HG03108 (cell line): ENCODE measurements around the gene PRKN.

Experiments
- ATAC-seq: cut with Tn5 transposase; IDR thresholded peaks from one replicate; pipeline ENCODE4 v1.9.1; 2021; ENCODE audit warnings: moderate library complexity; ENCODE audit not compliant: unreplicated experiment

Gene PRKN

DNA sequence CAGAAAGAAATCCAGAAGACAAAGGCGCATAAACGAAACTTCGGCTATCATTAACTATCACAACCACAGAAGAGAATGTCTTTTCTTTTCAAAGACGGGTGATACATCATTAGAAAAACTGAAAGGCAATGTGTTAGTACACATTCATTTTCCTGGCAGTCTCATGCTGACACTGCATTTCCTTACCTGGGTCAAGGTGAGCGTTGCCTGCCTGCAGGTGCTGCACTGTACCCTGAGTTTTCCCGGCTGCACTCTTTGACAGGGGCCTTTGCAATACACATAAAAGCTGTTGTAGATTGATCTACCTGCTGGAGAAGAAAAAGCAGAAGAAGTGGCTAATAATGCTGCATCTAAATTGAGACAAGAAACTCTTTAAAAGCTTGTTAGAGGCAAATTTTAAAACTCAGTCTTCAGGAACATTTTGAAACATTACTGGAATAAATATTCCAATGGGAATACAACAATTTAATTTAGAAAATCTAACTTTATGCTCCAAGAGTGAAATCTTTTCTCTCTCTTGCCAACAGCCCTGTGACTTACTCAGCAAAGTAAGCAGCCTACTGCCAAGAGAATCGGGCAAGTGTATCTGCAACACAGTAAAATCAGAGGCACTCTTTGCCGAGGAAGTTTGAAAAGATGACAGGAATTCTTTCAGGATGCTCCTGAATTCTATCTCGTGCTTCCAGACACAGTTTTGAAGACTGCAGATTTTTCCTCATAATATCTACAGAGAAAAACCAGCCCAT lies 526.4 kb downstream of the PRKN start:
- no peak for ATAC-seq

DNA sequence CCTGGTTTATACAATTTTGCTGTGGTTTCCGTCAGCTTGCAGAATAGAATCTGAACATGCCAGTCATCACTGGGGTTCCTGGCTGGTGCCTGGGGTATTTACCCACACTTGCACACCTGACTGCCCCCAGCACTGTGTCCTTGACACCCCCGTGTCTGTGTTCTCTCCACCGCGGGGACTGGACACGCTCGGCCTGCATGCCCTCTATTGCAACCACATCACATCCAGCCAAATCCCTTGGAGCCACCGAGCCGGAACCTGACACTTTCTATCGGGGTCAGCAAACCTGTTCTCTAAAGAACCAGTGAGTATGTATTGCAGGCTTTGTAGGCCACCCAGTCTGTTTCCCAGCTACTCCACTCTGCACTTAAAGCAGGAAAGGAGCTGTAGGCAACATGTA lies 527.5 kb downstream of the PRKN start:
- ATAC-seq, result no peak

DNA sequence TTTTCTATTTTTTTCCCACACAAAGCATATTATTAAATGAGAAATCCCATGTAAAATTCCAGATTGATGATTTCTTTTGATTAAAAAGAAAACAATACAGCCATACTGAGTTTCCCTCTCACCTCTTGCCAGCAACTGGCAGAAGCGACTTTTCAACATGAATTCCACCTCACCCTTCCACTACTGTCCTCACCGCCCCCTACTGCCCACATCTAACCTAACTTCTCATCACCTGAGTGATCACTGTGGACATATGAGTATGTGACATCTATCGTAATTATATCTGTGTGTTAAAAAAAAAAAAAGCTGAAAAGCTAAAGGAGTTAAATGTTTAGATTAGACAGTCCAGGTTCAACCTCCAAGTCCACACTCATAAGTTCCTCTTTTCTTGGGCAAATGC lies 528.6 kb downstream of the PRKN start:
- no peak for ATAC-seq

DNA sequence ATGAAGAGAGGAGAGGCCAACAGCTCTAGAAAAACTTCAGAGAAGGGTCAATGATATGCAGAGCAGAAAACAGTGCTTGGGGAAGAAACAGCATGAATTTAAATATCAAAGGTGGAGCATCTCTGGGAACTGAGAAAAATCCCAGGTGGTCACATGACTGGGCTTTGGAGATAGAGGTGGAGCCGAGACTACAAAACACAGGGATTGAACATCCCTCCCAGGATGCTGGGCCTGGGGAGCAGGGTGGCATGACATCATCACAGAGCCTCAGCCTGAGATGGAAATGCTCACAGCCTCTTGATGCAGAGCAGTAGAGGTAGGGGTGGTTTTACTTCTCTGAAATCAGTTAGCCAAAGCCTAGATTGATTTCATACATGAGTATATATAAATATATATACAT lies 529.5 kb downstream of the PRKN start:
- no peak for ATAC-seq

DNA sequence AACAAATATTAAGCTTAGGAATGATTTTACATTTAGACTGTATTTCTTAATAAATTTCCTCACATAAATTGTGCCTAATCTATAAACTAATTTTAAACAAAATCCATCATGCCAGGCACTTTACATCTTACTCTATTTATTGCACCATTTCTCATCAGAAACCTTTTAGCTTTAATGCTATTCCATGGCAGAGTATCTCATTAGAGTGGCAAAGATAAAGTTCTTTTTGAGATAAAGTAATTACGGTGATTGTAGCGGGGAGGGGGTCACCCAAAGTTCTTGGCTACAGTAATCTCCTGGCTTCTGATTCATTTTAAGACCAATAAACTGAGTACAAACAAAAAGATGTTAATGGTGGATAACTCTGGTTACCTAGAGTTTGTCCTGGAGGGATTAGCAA lies 532.1 kb downstream of the PRKN start:
- ATAC-seq, result no peak

DNA sequence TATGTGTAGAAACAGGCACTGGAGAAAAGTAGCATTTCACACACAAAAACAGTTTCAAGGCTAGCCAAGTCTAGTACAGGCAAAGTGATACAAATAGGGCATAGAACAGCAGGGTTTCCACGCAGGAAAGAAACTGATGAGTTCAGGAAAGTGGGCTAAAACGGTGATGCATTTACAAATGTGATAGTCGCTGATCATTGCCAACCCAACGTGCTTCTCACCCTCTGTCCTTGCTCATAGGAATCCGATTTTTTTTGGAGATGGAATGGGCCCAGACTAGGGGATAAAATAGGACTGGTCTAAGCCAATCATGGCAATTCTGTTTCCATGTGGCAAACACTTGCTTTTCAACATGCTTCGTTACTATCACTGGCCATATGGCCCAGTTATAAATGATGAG lies 536.6 kb downstream of the PRKN start:
- no peak for ATAC-seq

DNA sequence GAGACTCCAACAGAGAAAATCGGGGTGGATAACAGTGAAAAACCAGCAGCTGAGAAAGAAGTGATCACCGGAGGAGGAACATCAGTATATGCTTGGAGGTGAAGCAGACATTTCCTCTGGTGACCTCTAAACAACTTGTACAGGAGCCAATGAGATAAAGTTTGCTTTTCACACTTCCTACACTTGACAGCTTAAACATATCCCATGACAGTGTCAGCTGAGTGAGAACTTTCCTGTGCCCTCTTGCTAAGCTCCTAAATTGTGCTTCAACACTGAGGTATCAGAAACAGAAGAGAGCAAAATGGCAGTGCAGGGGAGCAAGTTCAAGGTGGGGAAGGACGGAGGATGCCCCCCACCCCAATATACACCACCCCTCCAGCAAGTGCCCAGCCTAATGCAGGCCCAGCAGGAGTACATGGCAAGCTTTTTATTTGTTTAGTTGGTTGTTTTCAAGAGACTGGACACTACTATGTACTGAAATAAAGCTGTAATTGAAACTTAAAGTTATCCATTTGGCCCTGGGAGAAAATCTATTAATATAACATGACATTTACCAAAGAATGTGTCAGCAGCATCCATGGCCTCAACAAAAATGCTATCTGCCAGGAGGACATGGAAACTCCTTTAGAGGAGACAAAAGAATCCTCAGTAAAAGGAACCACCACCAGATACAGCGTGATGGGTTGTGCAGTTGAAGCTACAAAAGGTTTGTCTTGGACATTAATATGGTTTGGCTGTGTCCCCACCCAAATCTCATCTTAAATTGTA lies 540.2 kb downstream of the PRKN start:
- no peak for ATAC-seq

DNA sequence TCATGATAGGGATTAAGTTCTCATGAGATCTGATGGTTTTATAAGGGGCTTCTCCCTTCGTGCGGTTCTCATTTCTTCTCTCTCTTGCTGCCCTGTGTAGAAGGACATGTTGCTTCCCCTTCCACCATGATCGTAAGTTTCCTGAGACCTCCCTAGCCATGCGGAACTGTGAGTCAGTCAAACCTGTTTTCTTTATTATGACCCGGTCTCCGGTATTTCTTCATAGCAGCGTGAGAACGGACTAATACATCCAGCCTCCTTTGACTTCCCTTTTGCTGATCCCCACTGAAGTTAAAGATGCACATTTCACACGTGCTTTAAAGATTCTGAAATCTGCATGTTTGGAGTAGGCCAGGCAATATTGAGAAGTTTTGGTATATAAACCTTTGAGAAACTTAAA lies 543.1 kb downstream of the PRKN start:
- no peak for ATAC-seq

DNA sequence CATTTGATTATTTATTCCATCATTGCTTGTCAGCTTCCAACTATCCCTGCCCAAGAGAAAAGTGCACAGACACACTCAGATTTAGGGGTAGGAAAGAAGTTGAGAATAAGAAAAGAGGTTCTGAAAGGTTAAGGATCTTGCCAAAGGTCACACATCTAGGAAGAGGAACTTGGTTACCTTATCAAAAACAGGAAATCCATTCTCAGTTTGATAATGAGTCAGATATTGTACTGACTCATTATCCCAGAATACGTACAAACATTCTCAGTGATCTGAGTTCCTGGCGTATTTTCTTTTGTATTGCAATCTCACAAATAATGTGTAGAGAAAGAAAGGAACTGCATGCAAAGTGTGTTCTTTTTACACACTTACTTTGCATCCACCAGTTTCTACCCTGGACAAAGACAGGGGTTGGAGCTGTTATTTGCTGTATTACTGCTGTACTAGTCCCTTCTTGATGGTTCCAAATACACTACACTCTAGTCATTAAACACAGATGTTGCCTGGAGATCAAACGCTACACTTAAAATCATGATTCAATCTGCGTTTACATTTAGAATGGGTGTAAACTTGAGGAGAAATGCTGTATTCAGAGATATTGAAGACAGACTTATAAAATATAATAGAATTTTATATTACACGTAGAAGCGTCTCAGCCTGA lies 545.7 kb downstream of the PRKN start:
- no peak for ATAC-seq

DNA sequence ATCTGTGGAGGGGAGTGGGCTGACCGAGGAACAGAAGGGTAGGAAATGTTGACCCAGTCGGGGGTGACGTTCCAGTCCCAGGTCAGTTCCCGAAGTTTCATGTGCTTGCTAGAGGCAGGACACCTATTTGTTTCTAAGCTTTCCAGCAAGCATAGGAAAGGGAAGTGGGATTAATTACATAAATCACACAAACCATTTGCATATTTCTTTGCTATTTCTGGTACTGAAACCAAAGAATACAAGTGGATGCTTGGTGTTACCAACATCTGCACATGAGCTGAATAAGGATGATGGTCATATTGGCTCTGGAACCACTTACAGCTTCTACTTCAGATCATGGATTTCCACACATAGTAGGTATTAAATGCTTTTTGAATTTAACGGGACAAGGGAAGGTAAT lies 546.5 kb downstream of the PRKN start:
- no peak for ATAC-seq

DNA sequence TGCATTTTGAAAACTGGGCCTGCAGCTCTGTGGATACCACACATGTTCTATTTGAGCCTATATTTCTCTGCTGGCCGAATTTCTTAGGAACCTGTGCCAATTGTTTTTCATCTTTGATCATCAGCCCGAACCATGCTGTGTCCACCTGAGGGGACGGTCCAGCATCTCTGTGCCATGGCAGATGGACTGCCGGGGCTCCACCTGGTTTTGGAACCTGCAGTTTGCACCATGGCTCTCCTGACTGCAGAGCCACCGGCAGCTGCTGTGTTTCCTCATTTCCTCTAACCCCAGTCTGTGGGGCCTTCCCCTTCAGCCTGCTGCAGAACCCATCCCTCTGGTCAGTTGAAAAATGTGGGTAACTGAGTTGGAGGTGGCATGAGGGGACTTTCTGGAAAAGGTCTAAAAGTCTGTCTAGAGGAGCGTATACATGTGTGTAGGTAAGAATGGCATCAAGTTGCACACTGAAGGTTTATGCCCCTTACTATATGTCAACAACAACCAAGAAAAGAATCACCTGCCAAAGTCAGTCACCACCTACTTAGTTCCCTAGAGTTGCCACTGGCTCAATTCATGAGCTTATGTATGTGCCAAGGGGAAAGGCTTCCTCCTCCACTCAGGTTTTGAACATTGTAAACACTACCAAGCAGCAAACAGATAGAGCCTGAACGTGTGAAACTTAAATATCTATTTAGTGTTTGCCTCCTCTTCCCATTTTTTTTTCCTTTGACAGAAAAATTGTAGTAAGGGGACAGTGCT lies 548.2 kb downstream of the PRKN start:
- ATAC-seq, result no peak

DNA sequence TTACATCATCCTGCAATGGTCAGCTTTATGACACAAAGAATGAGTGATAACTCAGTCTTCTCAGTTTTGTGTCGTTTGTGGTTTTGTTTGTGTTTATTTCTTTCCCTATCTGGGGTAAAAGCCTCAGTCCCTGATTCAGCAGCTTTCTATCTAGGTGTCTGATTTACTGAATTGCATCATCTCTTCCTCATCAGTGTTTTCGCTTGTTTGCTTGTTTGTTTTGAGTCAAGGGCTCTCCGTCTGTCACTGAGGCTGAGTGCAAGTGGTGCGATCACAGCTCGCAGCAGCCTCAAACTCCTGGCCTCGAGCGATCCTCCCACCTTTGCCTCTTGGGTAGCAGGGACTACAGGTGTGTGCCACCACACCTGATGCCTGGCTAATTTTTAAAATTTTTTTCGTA lies 548.9 kb downstream of the PRKN start:
- ATAC-seq, result no peak

DNA sequence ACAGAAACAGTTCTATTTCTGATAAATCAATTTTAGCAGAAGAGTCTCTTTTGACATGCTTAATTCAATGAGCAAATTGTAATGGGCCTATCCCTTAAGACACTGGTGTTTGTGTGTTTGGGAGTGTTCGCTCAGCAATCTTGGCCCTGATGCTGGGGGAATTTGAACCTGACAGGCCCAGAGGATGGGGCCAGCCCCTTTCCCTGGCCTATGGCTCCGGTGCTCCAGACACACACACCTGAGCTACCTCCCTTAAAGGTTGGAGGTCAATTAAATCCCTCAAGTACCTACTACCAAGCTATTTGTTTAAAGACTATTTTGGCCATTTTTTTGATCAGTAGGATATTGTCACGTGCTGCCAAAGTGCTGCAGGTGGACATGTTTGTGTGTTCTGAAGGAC lies 549.3 kb downstream of the PRKN start:
- ATAC-seq, result no peak

DNA sequence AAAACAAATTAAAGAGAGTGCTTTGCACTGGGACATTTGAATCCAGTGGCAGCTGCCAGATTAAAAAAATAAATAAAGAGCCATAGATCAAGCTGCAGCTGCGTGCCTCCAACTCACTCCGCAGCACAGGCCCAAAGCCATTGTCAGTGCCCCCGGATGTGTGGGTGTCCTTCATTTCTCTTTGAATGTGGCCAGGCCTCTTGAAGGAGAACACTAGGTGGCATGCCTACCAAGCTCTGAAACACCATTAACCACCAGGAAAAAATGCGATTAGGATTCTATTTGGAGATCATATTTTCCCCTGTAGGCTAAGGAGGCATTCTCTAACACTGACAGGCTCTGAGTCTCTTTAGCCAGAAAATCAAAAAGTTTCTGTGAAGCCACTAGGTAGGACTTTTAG lies 549.8 kb downstream of the PRKN start:
- no peak for ATAC-seq

DNA sequence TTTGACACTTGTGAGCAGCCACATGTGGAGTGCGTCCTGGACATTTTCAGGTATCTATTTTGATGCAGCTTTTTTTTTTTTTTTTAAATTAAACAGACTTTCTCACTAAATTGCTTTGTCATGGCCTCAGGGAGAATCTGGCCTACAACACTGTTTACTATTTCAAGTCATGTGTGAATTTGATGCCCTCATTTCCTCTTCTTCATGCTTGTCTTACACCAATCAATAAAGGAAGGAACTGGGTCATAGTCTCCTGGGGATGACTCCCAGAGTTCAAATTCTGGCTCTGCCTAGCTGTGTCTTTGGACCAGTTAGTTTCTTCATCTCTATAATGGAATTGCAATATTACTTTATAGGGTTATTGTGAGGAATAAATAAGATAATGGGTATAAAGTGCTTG lies 554.1 kb downstream of the PRKN start:
- ATAC-seq, result no peak

DNA sequence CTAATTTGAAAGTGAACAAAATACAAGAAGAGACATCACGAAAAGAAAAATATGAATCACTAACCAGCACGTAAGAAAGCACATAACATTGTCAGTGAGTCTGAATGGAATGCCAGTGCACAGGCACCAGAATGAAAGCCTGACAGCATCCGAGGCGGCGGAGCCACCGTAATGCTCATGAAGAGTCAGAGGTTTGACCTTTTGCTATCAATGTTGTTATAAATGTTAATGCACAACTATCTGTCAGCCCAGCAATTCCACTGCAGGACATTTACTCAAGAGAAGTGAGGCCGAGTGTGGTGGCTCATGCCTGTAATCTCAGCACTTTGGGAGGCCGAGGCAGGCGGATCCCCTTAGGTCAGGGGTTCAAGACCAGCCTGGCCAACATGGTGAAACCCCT lies 562.1 kb downstream of the PRKN start:
- no peak for ATAC-seq

DNA sequence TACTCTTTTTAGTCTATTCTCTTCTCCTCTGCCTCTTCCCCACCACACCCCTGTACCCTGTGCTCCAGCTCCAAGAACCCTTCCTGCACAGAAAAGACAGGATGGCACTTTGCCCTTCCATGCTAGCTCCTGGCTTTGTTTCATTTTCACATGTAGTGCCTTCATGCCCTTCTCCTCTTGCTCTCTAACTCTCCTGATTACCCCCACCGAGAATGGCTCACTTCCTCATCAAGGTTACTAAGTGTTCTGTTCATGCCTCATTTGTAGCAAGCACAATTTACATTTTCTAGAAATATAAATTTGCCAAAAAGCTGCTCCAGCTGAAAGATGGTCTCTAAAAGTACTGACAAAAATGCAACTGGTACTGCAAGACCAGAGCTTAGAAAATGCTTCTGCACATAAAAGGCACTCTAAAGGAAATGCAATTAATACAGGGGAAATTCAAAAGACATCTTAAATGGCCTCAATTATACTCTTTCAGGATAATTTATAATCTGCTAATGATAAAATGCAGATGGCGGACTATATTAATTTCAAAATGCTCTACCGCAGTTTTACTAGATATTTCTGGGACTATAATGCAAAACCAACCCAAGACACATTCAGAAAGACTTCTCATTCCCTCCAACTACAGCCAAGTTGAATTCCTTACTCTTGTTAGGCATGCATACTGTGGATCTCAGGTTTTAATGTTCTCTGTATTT lies 570.2 kb downstream of the PRKN start:
- ATAC-seq, result no peak

DNA sequence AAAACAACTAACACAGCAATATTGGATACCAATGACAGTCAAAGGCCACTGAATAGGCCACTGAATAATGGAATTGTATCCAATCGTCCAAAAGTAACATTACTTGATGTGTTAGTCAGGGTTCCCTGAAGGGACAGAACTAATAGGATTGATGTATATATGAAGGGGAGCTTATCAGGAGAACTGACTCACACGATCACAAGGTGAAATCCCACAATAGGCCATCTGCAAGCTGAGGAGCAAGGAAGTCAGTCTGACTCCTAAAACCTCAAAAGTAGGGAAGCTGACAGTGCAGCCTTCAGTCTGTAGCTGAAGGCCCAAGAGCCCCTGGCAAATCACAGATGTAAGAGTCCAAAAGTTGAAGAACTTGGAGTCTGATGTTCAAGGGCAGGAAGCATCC lies 571.4 kb downstream of the PRKN start:
- ATAC-seq, result no peak

DNA sequence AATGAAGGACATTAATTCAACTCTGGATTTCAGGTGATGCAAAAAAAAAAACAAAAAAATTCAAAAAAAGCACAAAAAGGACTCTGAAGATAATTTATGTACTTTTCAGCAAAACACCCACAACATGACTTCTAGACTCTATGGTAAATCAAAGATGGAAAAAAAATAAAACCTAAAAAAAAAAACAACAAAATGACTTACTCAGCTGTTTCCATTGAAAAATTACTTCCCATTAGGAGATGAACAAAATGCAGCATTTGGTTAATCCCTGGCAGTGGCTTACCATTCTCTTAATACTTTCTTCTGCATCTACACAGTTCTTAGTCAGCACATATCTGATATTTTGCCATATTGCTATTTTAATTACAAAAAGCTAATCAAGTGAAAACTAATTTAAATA lies 572.6 kb downstream of the PRKN start:
- no peak for ATAC-seq

DNA sequence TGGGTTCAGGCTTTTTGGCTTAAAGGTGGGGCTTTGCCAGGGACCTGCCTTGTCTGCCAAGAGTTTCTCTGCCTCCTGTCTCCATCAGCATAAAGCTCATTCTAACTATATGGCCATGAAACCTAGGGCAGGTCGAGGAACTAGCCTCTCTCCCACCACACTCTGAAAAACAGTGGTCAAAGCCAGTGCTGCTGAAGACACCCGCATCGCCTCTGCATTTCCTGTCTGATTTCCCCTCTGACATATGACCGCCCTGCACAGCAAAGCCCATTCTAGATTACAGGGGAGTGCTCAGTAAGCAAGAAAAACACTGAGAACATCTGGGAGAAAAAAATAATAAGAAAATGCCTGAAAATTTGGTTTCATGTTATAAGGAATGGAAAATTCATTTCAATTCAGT lies 573.6 kb downstream of the PRKN start:
- no peak for ATAC-seq

DNA sequence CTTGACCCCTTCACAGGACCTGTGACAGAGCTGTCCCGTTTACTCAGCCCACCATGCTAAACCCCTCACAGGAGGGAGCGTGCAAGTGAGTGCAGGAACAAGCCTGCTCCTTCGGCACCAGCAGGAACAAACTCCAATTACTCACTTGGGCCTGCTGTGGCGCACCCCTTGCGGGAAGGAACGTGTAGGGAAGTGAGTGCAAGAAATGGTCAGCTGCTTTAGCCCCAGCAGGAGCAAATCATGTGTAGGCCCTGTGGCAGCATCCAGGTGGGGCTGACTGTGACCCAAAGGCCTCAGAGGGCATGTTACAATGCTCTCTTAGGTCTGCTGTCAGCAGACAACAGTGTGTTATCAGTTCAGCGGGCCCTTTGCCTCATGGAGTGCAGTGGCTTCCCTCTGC lies 574.4 kb downstream of the PRKN start:
- no peak for ATAC-seq
